ENCODE measurements around the gene STUM.

DNA sequence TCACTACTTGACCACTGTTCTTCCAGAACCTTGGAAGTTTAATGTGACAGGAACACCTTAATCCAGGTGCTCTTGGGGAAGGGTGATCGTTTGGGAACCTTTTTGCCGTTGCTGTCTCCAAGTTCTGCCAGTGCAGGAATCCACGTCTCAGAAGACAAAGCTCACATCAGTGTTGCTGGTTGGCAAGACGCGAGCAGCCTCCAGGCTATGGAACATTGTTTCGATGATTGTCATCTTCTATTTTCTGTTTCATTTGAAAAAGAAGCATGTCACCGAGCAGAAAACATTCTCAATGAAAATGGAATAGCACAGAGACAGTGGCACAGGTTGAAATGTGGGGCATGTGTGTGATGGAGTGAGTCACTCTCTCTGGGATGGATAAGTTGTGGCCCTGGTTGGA is 11.7 kb downstream of the STUM start:
- TF ChIP-seq ZNF384 (IDR thresholded peaks at IDR 0.05) (no peak), ELF4 (IDR thresholded peaks at IDR 0.05) (no peak), FOXA1 (IDR thresholded peaks at IDR 0.05) (no peak), SP1 (IDR thresholded peaks at IDR 0.05) (no peak), HDGF (IDR thresholded peaks at IDR 0.05; ENCODE audit: borderline replicate concordance) (no peak), FOXM1 (IDR thresholded peaks at IDR 0.05; ENCODE audit: borderline replicate concordance) (no peak), FOXK2 (IDR thresholded peaks at IDR 0.05) (no peak), CTBP1 (IDR thresholded peaks at IDR 0.05; ENCODE audit: borderline replicate concordance) (no peak)

All from HEK293T (cell line).